Immature natural killer cell (primary cell): ENCODE measurements around the gene TMEM72. TPM values are rescaled to one million over a fixed set of nuclear protein-coding genes. Genes with fewer than 3 reads are reported as not detected.

Experiments used
- DNase-seq, 3 donors: peaks; one replicate each; pipeline ENCODE4 v3.0.0; 2022; ENCODE audit warnings: mixed read lengths in 1 of 3
- H3K27ac Mint-ChIP-seq, 6 donors: one replicate each; pipeline ENCODE4 v1.8.0; 2020; ENCODE audit warnings: mixed read lengths in 6 of 6, mild to moderate bottlenecking in 5 of 6, inconsistent platforms in 4 of 6, moderate library complexity in 3 of 6
- H3K27me3 Mint-ChIP-seq, 3 donors: one replicate each; pipeline ENCODE4 v1.8.0; 2020 to 2021; ENCODE audit warnings: low read depth in 3 of 3, mild to moderate bottlenecking in 3 of 3, mixed read lengths in 3 of 3, moderate library complexity in 3 of 3, inconsistent platforms in 1 of 3
- H3K36me3 Mint-ChIP-seq, 3 donors: one replicate each; pipeline ENCODE4 v1.8.0; 2020; ENCODE audit warnings: mixed read lengths in 3 of 3, inconsistent platforms in 2 of 3, mild to moderate bottlenecking in 2 of 3
- H3K4me1 Mint-ChIP-seq, 2 donors: one replicate each; pipeline ENCODE4 v1.8.0; 2020; ENCODE audit warnings: inconsistent platforms in 2 of 2, mild to moderate bottlenecking in 2 of 2, mixed read lengths in 2 of 2, moderate library complexity in 1 of 2
- H3K4me3 Mint-ChIP-seq, 5 donors: one replicate each; pipeline ENCODE4 v1.8.0; 2020; ENCODE audit warnings: mild to moderate bottlenecking in 5 of 5, mixed read lengths in 5 of 5, inconsistent platforms in 3 of 5, moderate library complexity in 3 of 5
- H3K9me3 Mint-ChIP-seq, 6 donors: one replicate each; pipeline ENCODE4 v1.8.0; 2020; ENCODE audit warnings: mild to moderate bottlenecking in 6 of 6, mixed read lengths in 6 of 6, inconsistent platforms in 4 of 6, moderate library complexity in 3 of 6
- polyA plus RNA-seq, 3 donors: library from polyadenylated mRNA; unstranded; fragments of 300-500 nt; fragmentation: Illumina TruSeq; gene quantifications; one replicate each; pipeline ENCODE4 v1.2.3, GENCODE V29; 2021

The TMEM72 gene
- polyA plus RNA-seq, 3 donors from 2014 or later: not detected

DNA sequence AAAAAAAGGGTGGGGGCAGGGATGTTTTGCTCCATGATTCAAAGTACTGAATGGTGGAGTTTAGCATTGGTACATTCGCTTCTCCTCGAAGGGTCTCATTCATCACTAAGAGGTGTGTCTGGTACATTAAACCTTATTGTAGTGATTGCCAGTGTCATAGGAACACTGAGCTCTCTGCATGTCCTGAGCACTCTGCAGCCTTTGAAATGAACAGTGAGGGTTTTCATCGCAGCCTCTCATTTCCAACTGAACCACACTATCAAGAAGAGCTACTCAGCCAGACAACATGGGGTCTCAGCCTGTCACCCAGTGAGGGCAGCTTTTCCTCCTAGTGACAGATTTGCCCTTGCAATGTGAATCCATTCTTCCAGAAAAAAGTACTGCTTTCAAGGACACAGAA, 75.0 kb downstream of the TMEM72 start:
- no peak overlapping the region for H3K27ac Mint-ChIP-seq
- peaks cover 24 to 60% (median 38%) of the 10 kb centered on the region in 3 donors for H3K36me3 Mint-ChIP-seq
- no peak overlapping the region for H3K4me3 Mint-ChIP-seq
- peaks cover 0 to 2% (median 0%) of the 10 kb centered on the region in 3 donors for H3K27me3 Mint-ChIP-seq
- H3K9me3 Mint-ChIP-seq: no peaks in the 10 kb centered on the region
- peaks cover 0 to under 1% of the 10 kb centered on the region in 2 donors for H3K4me1 Mint-ChIP-seq
- DNase-seq: no peak

Other genes starting within 250 kb of the TMEM72 start
- 10 to 100 TPM; 36.7 to 45.6 (median 38.0) TPM for gene RASSF4, start 48.5 kb downstream of the TMEM72 start, polyA plus RNA-seq
- not detected for gene DEPP1, start 67.5 kb downstream of the TMEM72 start, polyA plus RNA-seq
- gene ZNF22, start 89.6 kb downstream of the TMEM72 start, polyA plus RNA-seq: 10 to 100 TPM; 53.4 to 73.5 (median 58.8) TPM